NCI-H2029 (cell line): ENCODE data around the gene MRTFB.
A peak's percentile ranks its signal among the peaks of the same experiment; 100 is the strongest.

Source experiments
- DNase-seq: peaks from one replicate; lab custom pipeline; 2025; lab: John Stamatoyannopoulos, UW

The MRTFB gene

DNA sequence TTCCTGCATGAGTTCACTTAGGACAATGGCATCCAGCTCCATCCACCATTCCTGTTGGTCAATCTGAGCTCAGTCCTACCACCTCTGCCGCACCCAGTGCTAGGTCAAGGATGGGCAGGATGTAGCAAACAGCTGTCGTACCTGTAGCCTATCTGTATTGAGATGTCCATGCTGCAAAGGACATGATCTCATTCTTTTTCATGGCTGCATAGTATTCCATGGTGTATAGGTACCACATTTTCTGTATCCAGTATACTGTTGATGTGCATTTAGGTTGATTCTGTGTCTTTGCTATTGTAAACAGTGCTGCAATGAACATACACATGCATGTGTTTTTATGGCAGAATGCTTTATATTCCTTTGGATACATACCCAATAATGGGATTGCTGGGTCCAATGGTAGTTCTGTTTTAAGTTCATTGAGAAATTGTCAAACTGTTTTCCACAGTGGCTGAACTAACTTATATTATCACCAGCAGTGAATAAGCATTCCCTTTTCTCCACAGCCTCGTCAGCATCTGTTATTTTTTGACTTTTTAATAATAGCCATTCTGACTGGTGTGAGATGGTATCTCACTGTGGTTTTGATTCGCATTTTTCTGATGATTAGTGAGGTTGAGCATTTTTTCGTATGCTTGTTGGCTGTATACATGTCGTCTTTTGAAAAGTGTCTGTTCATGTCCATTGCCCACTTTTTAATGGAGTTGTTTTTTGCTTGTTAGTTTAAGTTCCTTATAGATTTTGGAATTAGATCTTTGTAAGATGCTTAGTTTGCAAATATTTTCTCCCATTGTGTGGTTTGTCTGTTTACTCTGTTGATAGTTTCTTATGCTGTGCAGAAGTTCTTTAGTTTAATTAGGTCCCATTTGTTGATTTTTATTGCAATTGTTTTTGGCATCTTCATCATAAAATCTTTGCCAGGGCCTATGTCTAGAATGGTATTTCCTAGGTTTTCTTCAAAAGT, 7.2 kb upstream of the MRTFB start:
- no peak for DNase-seq

DNA sequence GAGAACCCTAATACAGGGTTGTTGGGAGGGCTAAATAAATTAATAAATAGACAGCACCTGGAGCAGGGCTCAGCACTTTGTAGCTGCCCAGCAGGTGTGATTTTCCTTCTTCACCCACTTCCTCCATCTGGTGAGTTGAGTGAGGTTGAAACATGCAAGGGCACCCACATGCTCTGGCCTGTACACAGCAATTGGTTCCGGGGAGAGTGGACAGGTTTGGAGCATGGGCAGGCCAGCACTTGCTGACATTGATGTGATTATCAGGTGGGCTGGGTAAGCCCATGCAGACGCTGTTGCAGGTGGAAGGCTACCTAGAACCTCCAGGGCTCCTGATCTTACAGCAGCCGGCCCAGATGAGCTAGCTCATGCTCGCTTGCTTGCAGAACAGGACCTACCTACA, 1.3 kb upstream of the MRTFB start:
- no peak for DNase-seq

DNA sequence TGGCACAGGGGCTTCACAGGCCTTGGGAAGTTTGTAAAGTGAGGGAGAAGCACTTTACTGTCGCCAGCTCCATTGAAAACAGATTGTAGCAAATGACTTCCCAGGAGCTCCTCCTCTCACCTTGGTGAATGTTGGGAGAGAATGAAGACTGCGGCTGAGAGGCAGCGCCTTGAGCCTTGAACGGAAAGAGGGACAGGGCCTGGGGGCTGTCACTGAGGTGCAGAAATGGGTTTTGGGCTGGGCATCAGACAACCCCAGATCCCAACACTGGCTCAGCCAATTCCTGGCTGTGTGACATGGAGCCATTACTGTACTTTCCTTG, 603 bp upstream of the MRTFB start:
- DNase-seq, result no peak

DNA sequence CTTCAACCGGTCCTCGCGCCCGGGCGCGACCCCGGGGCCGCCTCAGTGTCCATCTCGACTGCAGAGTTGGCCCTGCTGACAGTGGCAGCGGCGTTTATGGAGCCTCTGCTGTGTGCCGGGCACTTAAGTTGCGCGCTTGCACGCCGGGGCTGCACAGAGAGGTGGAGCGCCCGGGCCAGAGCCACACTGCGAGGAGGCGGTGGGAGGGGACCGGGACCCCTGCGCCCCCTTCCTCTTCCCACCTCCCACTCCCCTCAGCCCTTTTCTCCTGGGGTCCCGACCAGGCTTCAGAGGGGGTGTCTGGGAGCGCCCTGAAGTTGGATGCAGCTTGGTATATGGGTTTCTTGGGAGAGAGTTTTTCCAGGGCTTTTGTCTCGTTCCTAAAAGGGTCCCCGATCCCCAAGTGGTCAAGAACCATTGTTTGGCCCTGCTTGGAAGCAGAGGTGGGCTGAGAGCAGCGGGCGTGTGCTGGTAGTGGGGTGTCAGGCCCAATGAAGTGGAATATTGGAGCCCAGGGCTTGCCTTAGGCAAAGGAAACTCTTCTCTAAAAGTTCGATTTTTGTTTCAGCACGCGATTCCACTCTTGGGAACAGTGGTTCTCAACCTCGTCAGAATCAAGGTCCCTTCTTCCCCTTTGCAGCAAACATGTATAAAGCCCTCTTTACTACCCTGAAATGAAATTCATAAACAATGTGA, 605 bp downstream of the MRTFB start:
- DNase-seq, result no peak

DNA sequence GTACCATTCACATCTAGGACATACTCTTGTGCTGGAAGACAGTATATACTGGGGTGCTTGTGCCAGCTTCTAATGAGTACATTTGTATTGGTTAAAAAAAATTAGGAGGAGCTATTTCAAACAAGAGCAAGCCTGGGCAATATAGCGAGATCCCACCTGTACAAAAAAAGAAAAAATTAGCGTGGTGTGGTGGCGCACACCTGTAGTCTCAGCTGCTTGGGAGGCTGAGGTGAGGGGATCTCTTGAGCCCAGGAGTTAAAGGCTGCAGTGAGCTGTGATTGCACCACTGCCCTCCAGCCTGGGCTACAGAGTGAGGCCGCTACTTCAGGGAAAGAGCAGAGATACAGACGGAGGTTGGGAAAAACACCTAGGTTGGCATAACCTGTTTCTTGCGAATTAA, 1.2 kb downstream of the MRTFB start:
- DNase-seq, result no peak

DNA sequence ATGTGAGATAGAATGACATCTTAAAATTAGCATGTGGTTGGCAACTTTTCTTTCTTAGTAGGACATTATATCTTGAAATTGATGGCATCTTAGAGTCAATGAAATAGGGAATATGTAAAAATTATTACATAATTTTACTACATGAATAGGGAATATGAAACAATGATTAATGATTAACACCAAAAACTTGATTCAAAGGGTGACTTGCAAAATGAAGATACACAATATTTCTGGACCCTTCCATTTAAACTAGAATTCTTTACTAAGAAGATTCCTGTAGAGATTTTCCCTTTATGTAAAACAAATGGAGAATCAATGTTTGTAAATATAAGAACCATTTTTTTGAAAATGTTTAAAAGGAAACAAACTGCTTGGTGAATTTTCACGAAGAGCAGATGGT, 3.4 kb downstream of the MRTFB start:
- no peak for DNase-seq

DNA sequence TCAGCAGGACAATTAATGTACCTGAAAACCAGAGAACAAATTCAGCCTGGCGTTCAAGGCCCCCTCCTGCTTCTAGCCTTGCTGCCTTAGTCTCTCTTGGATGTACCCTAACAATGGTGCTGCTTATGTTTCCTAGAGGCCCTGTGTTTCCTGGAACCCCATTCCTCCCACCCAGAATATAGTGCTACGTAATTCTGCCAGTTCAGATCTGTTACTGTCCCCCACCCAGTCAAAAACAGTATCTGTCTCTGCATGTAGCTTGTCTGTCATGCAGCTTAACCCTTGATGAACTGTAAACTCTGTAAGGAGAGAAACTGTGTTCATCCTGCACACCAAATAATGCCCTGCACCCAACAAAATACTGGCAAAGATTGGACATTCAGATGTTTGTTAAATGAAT, 6.8 kb downstream of the MRTFB start:
- no peak for DNase-seq

DNA sequence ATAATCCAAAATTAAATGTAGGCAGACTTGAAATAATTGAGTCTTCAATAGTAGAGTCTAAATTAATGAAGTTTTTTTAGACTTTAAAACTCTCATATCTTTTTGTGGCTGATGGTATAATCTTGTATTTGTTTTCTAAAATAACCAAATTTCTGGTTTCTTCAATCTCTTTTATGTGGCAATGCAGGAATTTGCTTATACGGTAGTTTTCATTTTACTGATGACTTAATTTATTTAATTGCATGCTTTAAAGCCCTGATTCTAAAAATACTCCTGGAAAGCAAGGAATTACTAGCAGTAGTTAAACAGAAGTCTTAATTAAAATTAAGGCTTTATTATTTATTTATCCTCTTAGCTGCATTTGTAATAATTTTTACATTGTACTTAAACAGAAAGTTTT, 15.4 kb downstream of the MRTFB start:
- no peak for DNase-seq

DNA sequence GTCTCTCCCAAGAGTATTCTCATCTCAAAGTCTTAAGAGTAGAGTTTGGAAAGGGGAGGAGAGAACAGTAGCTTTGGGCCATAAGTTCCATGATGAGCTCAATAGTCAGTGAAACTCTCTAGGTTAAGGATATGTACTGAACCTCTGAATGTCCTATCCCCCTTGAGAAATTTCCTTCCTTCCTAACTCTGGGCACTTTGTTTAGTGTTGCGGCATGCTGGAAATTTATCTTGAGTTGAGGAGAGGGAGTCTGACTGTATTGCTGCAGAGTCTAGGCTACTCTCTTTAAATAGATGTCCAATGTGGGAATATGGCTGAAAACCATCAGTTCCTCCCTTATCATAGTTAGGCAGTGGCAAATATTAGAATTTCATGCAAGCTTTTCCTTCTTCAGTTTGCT, 16.1 kb downstream of the MRTFB start:
- no peak for DNase-seq

DNA sequence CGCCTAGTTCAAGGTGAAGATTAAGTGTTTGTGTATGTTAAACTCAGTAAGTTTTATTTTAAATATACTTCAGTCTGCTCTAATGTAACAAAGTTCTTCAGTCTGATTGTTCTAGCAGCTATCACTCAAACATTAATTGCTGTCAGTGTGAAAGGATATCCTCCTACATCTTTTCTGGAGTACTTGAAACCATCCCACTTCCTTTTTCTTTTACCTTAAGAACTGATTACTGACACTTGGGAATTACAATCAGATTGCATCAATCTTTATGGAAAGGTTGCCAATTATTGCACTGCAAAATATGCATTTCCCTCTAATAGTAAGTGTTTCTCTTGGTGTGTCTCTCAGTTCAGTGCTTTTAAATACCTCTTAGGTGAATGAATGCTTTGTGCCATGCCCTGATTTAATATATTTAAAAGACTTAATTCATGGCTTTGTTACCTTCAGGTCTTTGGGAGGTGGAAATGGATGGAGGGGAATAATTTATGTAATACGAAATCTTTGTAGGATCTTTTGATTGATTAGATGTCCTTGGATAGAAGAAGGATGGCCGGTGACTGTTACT, 16.6 kb downstream of the MRTFB start:
- DNase-seq, result no peak

DNA sequence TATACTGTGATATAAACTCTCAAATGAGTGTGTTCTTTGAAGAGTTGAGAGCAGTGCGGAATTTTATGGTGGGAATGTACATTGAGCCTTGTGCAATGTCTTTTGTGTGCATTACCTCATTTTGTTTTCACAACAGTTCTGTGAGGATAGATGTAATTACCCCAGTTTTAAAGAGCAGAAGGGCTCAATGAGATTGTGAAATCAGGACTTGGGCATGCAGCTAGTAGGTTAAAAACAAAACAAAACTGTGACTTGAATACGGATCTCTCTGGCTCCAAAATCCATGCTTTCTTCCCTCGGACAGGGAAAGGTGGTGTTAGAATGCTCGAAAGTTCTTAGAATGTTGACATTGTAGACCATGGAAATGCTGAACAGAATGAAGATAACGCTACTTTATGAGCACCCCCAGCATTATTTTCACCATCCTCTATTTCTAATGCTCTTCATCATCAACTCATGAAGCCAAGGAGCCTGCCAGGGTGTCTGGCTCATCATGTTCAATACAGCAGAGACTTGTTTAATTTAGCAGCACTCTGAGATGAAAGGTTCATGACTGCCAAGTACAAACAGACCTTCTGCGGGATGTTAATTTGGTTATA, 17.1 kb downstream of the MRTFB start:
- no peak for DNase-seq

DNA sequence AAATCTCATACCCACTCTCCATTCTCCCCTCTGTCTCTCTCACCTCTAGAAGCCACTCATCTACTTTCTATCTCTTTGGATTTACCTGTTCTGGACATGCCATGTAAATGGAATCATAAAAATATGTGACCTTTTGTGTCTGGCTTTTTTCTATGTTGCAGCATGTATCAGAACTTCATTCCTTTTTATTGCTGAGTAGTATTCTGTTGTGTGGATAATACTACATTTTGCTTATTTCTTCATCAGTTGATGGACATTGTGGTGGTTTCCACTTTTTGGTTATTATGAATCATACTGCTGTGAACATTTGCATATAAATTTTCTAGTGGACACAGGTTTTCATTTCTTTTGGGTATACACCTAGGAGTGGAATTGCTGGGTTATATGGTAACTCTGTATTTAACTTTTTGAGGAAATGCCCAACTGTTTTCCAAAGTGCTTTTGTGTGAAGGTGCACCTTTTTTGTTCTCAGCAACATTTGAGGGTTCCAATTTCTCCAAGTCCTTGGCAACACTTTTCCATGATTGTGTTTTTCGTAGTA, 18.2 kb downstream of the MRTFB start:
- DNase-seq, result no peak

DNA sequence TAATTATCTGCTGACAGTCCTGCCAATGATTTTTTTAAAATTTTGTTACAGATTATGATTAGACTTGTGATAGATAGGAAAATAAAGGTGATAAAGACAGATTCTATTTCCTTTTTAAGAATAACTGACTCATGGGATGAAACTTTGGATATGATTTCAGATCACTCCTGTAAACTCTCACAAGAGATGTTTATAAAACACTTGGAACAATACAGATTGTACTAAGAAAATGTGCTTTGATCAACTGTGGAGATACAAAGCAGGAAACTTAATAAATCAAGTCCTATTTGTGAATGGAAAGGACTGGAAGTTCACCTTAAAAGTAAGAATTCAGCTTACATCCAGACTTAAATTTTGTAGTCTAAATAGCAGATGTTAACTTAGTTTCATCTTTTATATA, 21.4 kb downstream of the MRTFB start:
- no peak for DNase-seq

DNA sequence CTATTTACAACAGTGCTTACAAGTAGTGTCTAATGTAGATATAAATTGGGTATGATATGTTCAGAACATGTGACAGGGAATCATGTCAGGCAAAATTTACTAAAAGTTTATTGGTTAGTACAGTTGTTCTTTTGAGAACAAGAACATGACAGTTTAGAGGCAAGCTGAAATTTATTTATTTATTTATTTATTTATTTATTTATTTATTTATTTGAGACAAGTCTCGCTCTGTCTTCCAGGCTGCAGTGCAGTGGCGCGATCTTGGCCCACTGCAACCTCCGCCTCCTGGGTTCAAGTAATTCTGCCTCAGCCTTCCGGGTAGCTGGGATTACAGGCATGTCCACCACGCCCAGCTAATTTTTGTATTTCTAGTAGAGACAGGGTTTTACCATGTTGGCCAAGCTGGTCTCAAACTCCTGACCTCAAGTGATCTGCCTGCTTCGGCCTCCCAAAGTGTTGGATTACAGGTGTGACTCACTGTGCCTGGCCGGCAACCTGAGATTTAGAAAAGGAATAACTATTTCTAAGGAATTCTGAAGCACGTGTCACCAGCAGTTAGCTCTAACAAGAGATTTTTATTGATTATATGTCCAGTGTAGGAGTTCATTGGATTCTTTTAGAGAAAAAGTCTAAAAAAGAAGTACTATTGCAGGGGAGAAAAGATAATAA, 24.9 kb downstream of the MRTFB start:
- no peak for DNase-seq

DNA sequence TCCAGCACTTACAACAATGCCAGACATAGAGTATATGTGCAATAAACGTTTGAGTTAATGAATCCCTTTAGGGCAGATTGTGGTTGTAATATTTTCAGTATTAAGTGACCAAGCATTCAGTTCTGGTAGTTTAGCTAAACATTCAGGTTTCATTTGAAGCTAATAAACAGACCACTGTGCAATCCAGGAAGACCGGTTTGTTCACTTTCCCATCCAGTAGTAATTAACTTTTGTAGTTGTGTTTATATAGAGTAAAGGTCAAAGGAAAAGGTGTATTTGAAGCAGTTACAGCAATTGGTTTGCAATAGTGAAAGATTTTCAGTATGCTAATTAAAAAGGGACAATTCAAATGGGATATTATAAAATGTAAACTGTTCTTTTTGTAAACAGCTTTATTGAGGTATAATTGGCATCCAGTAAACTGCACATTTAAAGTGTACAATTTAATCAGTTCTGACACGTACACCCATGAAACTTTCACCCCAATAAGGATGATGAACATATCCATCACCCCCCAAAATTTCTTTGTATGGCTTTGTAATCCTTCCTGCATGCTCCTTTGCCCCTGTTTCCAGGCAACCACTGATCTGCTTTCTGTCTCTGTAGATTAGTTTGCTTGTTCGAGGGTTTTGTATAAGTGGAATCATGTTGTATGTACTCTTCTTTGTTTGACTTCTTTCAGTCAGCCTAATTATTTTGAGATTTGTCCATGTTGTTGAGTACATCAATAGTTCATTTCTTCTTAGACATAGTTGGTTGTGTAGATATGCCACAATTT, 26.3 kb downstream of the MRTFB start:
- DNase-seq, result peak; percentile 67

DNA sequence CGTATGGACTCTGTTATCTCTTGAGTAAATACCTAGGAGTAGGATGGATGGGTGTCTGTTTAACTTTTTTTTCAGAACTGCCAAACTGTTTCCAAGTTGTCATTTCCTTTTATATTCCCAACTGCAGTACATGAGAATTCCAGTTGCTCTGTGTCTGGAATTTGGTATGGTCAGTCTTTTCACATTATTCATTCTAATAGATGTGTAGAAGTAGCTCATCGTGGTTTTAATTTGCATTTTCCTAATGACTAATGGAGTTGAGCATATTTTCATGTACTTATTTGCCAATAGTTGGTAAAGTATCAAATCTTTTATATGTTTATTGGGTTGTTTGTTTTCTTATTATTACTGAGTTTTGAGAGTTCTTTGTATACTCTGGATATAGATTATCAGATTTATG, 27.0 kb downstream of the MRTFB start:
- DNase-seq, result no peak

DNA sequence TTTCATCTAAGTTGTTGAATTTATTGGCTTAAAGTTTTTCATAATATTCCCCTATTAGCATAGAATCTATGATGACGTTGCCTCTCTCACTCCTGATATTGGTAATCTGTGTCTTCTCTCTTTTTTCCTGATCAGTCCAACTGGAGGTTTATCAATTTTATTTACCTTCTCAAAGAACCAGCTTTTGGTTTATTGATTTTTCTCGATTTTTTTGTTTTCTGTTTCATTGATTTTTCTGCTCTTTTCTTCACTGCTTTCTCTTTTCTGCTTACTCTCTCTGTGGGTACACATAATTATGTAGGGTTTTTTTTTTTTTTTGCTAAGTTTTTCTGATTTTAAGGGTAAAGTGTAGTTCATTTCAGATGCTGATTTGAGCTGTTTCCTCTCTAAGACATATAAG, 29.7 kb downstream of the MRTFB start:
- no peak for DNase-seq

DNA sequence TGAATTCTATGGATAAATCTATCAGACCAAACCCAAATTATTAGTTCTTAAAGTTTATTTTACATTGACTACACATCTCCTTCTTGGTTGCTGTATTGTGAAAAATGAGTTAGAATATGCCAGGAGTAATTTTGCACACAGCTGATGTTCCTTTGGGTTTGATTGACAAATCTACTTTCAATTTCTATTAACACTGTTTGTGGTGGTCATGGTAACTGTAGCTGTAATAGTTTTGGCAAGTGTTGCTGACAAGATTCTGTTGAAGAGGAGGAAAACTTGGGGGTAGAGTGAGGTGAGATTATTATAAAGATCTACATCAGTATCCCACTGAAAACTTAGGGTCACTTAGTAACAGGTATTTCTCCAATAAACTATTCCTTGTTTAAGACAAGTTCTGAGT, 30.3 kb downstream of the MRTFB start:
- DNase-seq, result no peak

DNA sequence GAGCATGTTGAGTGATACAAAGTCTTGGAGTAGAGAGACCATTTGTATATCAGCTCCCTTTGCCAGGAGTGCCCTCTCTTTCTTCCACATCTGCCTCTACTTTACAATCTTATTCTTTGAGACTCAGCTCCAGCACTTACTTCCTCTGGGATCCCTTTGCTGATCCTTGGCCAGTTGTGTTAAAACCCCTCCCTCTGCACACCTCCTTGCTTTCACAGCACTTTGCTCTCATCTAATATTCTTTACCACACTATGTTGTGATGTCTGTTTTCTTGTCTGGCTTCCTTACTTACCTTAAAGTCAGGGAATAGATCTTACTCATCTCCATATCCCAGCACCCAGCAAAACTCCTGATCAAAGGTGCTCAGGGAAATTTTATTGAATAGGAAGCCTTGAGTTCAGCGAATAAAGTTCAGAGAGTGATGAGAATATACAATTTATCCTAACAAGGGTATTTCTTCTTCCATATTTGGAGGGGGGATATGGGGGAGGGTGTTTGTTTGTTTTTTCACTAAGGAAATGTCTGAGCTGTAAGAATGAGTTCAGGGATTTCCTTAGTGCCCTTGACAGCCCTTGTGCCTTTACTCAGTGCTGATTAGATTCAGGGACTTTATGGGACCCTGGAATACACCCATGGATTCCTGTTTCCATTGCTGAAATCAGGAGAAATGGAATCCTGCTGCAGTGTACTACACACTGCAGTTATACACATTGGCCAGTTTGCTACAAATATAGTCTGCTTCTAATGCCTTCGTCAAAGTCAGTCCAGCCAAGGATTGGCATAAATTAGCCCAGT, 32.0 kb downstream of the MRTFB start:
- no peak for DNase-seq

DNA sequence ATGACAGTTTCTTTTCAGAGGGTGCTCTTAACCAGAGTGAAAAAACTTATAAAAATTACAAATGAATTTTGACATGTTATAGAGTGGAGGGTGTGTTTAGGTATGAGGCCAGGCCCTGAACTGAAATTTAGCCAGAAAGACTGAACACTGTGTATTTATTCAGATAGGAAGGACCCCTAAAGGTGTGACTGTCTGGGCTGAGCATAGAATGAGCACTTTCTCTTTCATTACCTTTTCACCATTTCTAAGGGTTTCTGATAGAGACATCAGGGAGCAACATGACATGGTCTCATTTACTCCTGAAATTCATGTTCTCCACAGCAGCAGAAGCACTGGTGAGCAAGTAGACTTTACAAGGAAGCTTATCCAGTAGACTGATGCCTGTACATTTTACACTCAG, 32.9 kb downstream of the MRTFB start:
- no peak for DNase-seq
